Measurements from ENCODE around the gene ARMC3. TPM values are rescaled to one million over a fixed set of nuclear protein-coding genes. Genes with fewer than 3 reads are reported as not detected.
"Not testable (repeated sequence)": the region's sequence is repeated elsewhere in the genome, so short reads cannot be mapped to it uniquely, and the experiment has no call there.

ARMC3 gene
- polyA plus RNA-seq, 4 donors: 9.5 to 17.9 (median 12.9) TPM

DNA sequence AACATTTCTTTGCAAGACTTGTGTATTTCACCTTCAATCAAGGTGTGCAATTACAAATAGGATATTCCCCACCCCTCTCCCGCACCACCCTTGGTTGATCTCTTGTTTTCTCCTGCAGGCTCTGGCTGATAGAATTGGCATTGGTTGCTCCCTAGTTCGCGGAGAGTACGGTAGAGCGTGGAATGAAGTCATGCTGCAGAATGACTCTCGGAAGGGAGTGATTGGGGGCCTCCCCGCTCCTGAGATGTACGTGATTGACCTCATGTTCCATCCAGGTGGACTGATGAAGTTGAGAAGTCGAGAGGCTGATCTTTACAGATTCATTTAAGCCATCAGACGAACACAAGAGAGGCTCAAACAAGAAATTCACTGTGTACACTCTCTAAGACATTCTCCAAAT, 109.3 kb downstream of the ARMC3 start:
- no peak for DNase-seq (ENCODE audit: low read depth in 4 of 4, low spot score in 2 of 4)

DNA sequence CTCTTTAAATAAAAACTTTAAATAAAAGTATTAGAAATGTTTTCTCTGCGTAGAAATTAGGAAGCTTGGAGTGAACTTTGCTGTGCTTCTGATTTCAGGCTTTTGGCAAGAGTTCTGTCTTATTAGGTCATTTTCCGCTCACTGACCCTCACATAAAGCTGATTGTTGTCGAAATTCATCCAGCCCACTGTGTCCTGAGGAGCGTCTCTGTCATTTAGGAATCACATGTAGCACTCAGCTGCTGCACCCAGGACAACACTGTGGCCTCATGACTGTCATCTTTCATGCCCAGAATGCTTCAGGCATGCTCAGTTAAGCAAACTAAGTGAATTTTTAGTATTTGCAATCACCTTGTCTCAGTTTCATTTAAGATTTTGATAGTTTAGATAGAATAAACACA, 109.7 kb downstream of the ARMC3 start:
- no peak for DNase-seq (ENCODE audit: low read depth in 4 of 4, low spot score in 2 of 4)

DNA sequence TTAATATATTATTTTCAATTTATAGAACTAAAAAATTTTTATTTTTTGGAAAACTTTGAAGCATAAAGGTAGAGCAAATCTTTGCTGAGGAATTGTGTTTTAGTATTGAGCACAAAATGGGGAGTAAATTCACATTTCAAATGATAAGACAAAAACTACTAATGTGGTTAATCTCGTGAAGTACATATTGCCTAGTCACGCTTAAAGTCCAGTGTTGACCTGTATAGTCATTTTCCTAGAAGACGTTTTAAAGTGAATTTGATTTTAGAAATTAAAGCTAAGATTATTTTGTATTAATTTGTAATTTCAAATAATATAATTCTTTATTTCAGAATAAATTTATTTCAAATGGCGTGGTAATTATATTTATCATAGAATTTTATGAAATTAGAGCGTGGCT, 110.3 kb downstream of the ARMC3 start:
- no peak for DNase-seq (ENCODE audit: low read depth in 4 of 4, low spot score in 2 of 4)

DNA sequence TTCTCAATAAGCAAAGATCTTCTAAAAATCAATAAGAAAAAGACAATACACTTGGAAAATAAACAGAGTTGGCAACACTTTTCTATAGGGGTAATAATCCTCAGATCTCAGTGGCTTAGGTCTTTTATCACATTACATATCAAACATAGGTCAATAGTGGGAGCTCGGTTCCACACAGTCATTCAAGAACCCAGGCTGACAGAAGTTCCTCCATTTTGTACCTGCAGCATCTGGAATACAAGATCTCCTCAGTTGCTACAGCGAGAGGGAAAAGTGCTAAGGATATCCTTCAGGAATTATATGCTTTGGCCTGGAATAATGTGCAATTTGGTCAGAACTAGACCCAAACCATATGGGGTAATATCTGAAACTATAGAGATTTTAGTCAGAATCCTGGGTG, 112.1 kb downstream of the ARMC3 start:
- DNase-seq (ENCODE audit: low read depth in 4 of 4, low spot score in 2 of 4): no peak

DNA sequence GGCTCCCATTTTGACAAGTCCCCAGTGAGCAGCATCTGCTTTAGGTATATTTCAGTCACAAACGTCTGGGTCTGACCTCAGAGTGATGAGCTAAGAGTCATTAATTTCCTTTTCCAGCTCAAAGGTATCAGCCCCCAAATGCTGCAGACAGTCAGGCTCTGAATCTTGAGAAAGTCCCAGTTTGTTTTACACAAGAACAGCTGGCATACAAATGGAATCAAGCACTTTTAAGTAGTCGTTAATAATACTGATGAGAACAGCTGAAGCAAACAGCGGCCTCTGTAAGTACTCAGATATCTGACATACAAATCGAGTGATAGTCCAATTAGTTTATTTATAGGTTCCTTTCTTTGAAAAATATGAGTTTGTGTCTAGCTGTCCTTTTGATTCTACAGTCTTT, 118.2 kb downstream of the ARMC3 start:
- DNase-seq (ENCODE audit: low read depth in 4 of 4, low spot score in 2 of 4): no peak

DNA sequence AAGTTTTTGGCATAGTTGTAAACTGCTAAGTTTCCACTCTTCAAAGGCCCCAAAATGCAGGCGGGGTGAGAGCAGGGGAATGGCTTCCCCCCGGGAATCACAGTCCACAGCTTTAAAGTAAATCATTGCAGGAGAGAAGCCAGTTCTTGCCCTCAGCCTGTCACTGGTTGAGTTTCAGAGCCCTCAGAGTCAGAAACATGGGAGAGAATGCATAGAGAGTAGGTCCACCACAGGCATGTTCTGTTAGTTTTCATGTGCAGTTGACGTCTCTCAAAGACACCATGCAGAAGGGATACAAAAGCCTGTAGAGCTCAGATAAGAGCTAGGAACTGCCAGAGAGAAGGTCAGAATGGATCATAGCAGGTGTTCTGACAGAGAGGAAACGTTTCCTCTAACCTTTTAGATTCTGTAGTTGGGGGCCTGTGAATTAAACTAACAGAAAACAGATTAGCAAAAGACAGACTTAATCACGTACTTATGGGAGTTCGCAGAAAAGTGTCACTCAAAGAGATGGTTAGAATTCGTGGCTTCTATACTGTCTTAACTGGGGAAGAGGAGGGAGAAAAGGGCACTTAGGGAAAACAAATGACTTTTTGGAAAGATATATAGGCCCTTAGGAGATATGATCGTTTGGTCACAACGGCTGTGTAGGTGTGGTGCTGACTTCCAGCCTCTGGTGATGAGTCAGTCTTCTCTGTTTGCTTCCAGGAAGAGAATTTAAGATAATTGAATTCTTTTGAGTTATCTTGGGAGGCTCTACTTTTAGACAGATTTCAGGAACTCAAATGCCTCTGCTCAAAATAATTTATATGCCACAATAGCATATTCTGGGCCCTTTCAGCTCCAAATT, 119.6 kb downstream of the ARMC3 start:
- DNase-seq (ENCODE audit: low read depth in 4 of 4, low spot score in 2 of 4): no peak

DNA sequence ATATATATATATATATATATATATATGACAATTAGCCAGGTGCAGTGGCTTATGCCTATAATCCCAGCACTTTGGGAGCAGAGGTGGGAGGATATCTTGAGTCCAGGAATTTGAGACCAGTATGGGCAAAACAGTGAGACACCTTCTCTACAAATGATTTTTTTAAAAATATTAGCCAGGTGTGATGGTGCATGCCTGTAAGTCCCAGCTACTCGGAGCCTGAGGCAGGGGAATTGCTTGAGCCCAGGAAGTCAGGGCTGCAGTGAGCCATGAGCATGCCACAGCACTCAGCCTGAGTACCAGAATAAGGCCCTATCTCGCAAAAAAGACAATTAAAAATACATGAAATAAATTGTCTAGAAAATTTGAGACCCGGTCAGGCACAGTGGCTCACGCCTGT, 120.3 kb downstream of the ARMC3 start:
- DNase-seq (ENCODE audit: low read depth in 4 of 4, low spot score in 2 of 4): no peak

DNA sequence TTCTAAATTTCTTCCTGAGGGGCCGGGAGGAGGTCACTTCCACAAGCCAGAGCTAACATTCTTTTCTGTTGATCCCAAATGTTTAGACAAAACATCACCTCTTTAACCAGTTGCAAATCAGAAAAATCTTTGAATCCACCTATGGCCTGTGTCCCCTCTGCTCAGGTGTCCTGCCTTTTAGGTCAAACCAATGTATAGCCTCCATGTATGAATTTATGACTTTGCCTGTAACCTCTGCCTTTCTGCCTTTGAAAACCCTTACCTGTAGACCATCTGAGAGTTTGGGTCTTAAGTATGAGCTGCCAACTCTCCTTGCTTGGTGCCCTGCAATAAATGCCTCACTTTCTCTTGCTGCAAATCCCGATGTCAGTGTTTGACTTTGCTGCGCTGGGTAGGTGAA, 123.4 kb downstream of the ARMC3 start:
- no peak for DNase-seq (ENCODE audit: low read depth in 4 of 4, low spot score in 2 of 4)

DNA sequence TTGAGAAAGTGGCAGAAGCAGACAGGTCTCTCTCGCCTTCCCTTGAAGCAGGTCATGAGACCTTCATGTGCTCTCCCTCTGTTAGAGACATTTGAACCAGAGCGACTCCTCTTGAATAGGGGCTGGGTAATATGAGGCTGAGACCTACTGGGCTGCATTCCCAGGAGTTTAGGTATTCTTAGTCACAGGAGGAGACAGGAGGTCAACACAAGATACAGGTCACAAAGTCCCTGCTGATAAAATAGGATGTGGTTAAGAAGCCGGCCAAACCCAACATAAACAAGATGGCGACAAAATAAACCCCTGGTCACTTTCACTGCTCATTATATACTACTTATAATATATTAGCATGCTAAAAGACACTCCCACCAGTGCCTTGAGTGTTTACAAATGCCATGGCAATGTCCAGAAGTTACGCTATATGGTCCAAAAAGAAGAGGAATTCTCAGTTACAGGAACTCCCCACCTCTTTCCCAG, 124.0 kb downstream of the ARMC3 start:
- no peak for DNase-seq (ENCODE audit: low read depth in 4 of 4, low spot score in 2 of 4)

DNA sequence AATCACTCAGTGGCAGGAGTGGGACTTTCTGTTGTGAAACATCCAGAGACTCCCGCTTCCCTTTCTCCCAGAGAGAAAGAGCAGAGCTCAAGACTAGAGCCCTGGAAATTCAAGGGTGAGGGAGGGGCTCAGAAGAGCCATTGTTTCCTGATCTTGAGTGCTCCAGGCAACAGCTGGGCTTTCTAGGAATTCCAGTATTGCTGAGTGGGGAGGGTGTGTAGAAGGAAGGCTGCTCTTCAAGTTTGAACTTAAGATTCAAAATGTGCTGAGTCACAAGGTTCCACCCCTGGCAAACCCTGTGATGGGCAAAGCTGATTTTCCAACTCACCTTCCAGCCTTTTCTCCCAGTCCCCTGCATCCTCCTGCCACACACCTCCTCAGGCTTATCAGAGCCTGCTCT, 125.2 kb downstream of the ARMC3 start:
- DNase-seq (ENCODE audit: low read depth in 4 of 4, low spot score in 2 of 4): no peak

DNA sequence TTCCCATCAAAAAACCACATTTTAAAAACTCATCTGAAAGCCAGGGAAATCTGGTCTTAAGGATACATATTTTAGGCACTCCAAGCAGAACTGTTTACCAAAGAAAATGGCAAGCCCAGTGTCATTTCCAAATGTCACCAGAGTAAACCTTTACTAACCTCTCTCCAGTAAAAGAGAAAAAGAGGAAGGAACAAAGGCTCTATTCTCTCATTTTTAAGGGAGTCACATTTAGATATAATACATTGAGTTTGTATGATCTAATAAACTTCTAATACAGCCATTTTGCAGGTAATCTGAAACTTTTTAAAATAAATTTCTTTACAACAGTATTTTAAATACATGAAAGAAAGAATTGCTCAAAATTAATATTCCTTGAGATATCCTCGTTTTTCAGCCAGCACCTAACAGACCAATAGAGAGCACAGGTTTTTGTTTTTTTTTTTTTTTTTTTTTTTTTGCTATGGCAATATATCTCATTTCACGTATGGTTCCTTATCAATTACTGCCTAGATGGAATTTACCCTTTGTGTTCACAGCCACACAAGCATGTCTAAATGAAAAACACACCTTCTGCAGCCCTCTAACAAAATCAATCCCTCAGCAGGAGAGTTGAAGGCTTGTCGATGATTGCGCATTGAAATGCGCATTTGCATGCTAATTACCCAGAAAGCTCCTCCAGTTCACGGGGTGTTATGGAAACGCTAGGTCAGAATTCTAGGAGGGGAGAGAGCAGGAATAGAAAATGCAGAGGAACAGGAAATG, 127.8 kb downstream of the ARMC3 start:
- no peak for DNase-seq (ENCODE audit: low read depth in 4 of 4, low spot score in 2 of 4)

DNA sequence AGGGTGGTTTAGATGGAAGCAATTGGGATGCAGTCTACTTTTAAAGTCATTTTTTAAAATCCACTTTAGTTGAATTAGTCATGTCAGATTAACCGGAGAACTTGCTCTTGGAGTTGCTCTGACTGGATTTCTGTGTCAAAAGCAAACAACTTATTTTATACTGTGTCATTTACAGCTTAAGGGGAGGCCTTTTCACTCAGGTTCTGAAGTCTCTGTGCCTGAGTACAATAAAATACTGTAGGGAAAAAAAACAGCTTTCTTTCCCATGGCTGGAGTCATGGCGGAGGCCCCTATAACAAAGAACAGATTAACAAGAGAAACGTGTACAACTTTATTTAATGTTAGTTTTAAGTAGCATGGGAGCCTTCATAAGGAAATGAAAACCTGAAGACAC, 128.3 kb downstream of the ARMC3 start:
- no peak for DNase-seq (ENCODE audit: low read depth in 4 of 4, low spot score in 2 of 4)

DNA sequence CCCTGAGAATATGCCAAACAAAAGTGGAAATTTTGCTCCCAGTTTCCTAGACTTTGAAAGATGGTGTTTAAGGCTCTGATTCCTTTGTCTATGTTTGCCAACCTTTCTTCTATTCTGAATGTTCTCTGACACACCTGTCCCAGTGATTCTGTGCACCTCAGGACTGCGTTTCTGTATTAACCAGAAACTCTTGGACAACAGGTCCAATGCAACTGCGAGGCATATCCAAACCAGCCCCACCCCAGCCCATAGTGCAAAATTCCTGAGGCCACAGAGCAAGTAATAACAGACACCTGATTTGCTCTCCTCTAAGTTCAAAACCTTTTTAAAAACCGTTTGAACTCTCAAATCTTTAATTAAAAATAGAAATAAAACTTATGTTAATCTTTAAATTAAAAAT, 130.5 kb downstream of the ARMC3 start:
- no peak for DNase-seq (ENCODE audit: low read depth in 4 of 4, low spot score in 2 of 4)

DNA sequence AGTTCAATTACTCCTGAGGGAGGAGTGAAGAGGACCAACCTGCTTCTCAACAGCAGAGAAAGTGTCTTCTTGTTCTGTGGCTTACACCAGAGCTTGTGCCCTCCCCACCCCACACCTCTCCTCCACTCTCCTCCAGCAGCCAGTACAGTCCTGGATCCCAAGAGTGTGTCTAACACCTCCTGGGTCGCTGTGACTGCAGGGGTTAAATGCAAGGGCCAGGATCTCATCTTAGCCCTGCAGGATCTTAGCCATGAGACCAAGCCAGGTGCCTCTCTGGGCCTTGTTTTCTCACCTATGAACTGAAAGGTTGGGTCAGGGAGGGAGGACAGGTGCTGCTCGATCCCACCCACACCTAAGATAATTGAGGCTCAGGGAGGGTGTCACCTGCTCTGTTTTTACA, 133.1 kb downstream of the ARMC3 start:
- no peak for DNase-seq (ENCODE audit: low read depth in 4 of 4, low spot score in 2 of 4)

DNA sequence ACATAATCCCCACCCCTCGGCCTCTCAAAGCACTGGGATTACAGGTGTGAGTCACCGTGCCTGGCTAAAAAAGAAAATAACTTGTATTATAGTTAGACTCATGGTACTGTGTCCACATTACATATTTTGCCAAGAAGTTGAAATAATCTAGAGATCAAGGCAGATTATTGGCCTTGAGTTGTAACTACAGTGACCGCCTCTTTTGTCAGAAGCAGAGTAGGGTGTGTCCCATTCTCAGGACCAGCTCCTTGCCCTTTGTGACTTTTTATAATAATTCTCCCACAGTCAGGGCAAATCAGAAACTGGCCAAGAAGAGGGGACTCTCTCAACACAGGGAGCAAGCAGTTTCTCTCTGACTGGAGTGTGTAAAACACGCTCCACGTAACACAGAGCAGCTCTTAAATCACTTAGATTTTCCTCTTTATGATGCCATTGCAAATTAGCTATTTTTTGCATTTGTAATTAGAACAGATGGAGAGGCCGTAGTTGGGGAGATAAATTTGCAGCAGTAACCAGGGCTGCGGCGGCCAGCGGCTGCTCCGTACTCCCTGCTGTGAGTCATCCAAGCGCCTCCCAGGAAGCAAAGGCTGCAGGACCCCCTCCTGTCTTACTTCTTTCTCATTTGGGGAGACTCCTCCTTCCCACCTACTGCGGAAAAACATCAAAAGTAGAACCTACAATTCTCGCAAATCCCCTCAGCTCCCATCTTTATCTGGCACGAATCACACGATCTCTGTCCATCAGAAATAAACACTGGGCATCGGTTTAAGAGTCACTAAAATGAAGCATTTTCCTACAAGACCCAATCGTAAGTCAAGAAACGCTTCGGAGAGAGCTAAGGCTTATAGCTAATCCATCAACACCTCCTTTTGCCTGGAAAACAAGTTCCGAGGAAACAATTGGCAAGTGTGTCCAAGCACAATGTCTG, 135.5 kb downstream of the ARMC3 start:
- DNase-seq (ENCODE audit: low read depth in 4 of 4, low spot score in 2 of 4): no peak

DNA sequence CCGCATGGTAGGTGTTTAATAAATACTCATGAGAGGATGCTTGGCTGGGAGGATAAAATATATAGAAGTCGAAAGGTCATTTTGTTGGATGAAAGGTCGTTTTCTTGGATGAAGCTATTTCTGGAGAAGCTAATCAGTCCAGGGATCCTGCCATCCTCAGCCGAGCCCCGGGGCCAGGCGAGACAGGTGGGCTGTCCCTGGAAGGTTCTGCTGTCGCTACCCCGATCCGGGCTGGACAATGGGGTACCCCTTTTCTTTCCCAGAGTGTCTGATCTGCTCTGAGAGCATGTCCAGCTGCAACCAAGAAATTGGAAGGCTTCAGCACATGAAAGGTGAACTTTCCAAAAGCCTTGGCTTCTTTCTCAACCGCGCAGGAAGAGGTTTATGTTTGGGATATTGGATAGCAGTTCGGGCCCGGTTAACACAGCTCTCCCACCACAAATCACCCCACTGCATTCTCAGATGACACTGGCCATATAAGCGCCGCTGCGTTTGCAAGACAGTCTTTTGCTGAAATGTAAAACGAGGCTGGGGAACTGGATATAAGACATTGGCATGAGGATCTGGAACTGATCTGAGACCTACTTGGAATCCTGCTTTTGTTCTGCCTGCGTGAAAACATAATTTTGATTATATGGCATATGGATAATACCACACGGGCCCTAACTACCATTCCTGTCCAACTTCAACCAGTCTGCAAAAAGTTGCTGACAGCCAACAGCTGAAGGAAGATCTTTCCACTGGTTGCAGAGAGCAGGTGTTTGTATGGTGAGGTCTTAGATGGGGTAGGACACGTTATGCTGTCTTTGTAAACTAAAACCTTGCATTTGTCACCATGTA, 136.3 kb downstream of the ARMC3 start:
- no peak for DNase-seq (ENCODE audit: low read depth in 4 of 4, low spot score in 2 of 4)

DNA sequence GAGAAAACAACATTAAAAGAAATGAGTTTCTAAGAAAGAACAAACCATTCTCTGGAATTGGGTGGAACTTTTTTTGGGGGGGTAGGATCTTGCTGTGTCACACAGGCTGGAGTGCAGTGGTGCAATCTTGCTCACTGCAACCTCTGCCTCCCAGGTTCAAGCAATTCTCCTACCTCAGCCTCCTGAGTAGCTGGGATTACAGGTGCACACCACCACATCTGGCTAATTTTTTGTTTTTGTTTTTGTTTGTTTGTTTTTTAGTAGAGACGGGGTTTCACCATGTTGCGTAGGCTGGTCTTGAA, 136.9 kb downstream of the ARMC3 start:
- not testable (repeated sequence) for DNase-seq (ENCODE audit: low read depth in 4 of 4, low spot score in 2 of 4)

DNA sequence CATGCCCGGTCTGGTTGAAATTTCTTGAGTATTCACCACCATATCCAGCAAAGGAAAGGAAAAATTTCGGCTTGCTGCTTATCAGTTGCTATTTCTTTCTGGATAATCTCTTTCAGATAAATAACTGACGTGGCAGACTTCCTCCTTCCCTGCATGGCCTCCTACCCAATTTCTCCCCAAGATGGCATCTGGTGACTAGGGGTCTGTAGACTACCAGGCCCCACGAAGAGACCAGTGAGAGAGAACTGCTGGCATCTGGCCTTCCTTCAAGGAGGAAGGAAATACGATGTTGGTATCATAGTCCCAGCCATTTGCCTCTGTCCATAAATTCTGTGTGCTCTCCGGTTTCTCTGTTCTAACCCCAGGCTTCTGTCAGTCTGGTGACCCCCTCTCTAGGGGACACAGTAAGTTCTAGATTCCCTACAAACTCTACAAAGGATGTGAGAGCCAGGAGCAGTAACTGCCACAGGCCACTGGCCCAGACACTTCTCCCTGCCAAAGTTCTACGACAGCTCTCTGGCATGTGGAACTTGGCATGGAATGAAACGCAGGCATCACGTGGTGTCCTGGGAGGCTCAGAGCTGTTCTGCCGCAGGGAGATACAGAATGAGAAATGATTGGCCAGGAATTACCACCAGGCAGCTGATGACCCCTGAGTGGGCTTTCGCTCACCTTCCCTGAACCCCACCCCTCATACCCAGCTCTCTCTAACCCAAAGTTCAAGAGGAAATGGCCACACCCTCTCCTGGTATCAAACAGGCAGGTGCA, 137.5 kb downstream of the ARMC3 start:
- DNase-seq (ENCODE audit: low read depth in 4 of 4, low spot score in 2 of 4): no peak

DNA sequence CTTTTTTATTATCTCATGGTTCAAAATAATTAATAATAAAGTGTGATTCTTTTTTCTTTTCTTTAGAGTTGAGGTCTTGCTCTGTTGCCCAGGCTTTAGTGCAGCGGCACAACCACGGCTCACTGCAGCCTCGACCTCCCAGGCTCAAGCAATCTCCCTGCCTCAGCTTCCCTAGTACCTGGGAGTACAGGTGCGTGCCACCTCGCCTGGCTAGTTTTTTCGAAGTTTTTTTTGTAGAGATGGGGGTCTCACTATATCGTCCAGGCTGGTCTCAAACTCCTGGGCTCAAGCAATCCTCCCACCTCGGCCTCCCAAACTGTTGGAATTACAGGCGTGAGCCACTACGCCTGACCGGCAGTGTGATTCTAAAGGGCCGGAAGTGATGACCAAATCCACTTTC, 139.5 kb downstream of the ARMC3 start:
- no peak for DNase-seq (ENCODE audit: low read depth in 4 of 4, low spot score in 2 of 4)
